ENCODE results near the gene C1GALT1.

Gene C1GALT1

DNA sequence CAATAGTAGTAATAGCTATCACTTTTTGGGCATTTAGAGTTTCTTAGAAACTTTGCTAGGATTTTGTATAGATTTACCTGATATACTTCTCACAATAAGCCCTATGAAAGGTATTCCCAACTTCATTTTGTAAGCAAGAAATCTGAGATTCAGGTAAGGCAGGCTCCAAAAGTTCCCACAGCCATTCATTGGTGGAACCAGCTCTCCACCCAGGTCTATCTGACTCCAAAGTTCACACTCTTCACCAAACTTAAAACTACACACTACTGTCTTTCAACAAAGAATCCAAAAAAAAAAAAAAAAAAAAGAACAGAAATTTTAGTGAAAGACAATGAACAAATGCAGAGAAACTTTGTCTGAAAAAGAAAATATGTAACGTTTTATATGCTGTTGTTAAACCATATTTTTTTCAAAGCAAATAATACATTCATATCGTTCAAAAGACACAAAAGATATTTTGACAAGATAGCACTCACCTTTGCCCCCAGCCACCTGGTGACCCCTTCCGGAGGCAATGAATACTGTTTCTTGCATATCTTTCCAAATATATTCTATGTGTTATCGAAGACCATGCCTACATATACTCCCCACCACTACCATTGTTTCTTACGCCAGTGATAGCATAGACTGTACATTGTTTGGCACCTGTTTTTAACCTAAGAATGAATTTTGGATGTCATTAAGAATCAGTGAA lies 108.2 kb downstream of the C1GALT1 start:
- DNase-seq, result no peak

- DNase-seq, result no peak
These were observed 109.7 kb downstream of the C1GALT1 start for GRCh38 chr7:7292085-7292484.

- no peak for DNase-seq
These were observed 110.3 kb downstream of the C1GALT1 start for GRCh38 chr7:7292608-7293007.

- no peak for DNase-seq
These were observed 110.7 kb downstream of the C1GALT1 start for GRCh38 chr7:7293092-7293491.

GRCh38 chr7:7294911-7295310 lies 112.6 kb downstream of the C1GALT1 start:
- DNase-seq, result no peak

Measured in fibroblast of skin of right biceps (primary cell).